Measurements from ENCODE around the gene TCOF1.
A peak's percentile ranks its signal among the peaks of the same experiment; 100 is the strongest.

The TCOF1 gene

GRCh38 chr5:150436141-150436680 lies 78.7 kb downstream of the TCOF1 start:
- H3K4me3 ChIP-seq (ENCODE audit: low read depth, low read length): no peak overlapping the region
- TF ChIP-seq CTCF (IDR thresholded peaks at IDR 0.05; ENCODE audit: insufficient read depth, low read depth, low read length, missing control alignments): peak; percentile 80
- peak; percentile 95 for DNase-seq (ENCODE audit: low read depth)

- DNase-seq (ENCODE audit: low read depth): no peak
- no peak overlapping the region for H3K4me3 ChIP-seq (ENCODE audit: low read depth, low read length)
- TF ChIP-seq CTCF (IDR thresholded peaks at IDR 0.05; ENCODE audit: insufficient read depth, low read depth, low read length, missing control alignments): peak; percentile 66
These were observed 81.5 kb downstream of the TCOF1 start for GRCh38 chr5:150438873-150439546.

GRCh38 chr5:150440948-150441812 lies 83.7 kb downstream of the TCOF1 start:
- no peak for TF ChIP-seq CTCF (IDR thresholded peaks at IDR 0.05; ENCODE audit: insufficient read depth, low read depth, low read length, missing control alignments)

GRCh38 chr5:150441813-150442698 lies 84.6 kb downstream of the TCOF1 start:
- no peak for TF ChIP-seq CTCF (IDR thresholded peaks at IDR 0.05; ENCODE audit: insufficient read depth, low read depth, low read length, missing control alignments)
- no peak overlapping the region for H3K4me3 ChIP-seq (ENCODE audit: low read depth, low read length)
- no peak for DNase-seq (ENCODE audit: low read depth)

More at GRCh38 chr5:150440948-150441812, 83.7 kb downstream of the TCOF1 start:
- no peak overlapping the region for H3K4me3 ChIP-seq (ENCODE audit: low read depth, low read length)
- DNase-seq (ENCODE audit: low read depth): no peak

GRCh38 chr5:150442699-150443080 lies 85.2 kb downstream of the TCOF1 start:
- DNase-seq (ENCODE audit: low read depth): no peak
- H3K4me3 ChIP-seq (ENCODE audit: low read depth, low read length): no peak overlapping the region
- no peak for TF ChIP-seq CTCF (IDR thresholded peaks at IDR 0.05; ENCODE audit: insufficient read depth, low read depth, low read length, missing control alignments)
